OCI-LY1 (cell line): ENCODE data around the gene TMCC2.
A peak's percentile ranks its signal among the peaks of the same experiment; 100 is the strongest.

ENCODE experiments used
- H2AFZ ChIP-seq: fragments of 200-600 bp; sonication (generic), shearing (Covaris generic); 2 replicates; pipeline ENCODE4 v1.6.0; 2014; ENCODE audit warnings: antibody characterized with exemption, mild to moderate bottlenecking, low read length
- H3F3A ChIP-seq: fragments of 200-600 bp; sonication (generic), shearing (Covaris generic); 2 replicates; pipeline ENCODE4 v1.6.0; 2014; ENCODE audit warnings: mild to moderate bottlenecking, antibody characterized with exemption, low read length, moderate library complexity; ENCODE audit not compliant: insufficient read depth
- H3K27ac ChIP-seq: fragments of 200-600 bp; sonication (generic); 2 replicates; pipeline ENCODE4 v1.5.1; 2014; ENCODE audit warnings: low read length, mixed run types, mild to moderate bottlenecking, low read depth; ENCODE audit not compliant: poor library complexity, severe bottlenecking
- H3K27me3 ChIP-seq: fragments of 200-600 bp; sonication (generic); 2 replicates; pipeline ENCODE4 v1.6.0; 2014; ENCODE audit warnings: antibody characterized with exemption, mild to moderate bottlenecking, low read length, moderate library complexity; ENCODE audit not compliant: insufficient read depth
- H3K36me3 ChIP-seq: fragments of 200-600 bp; sonication (generic); 2 replicates; pipeline ENCODE4 v1.6.1; 2014; ENCODE audit warnings: mild to moderate bottlenecking, antibody characterized with exemption, low read length, moderate library complexity, mixed read lengths; ENCODE audit not compliant: insufficient read depth
- H3K4me1 ChIP-seq: fragments of 200-600 bp; sonication (generic); 2 replicates; pipeline ENCODE4 v1.5.1; 2014; ENCODE audit warnings: mild to moderate bottlenecking, low read length, moderate library complexity; ENCODE audit not compliant: insufficient read depth, severe bottlenecking
- H3K4me2 ChIP-seq: fragments of 200-600 bp; sonication (generic), shearing (Covaris generic); 2 replicates; pipeline ENCODE4 v1.6.1; 2014; ENCODE audit warnings: low read length
- H3K4me3 ChIP-seq: fragments of 200-600 bp; sonication (generic); 2 replicates; pipeline ENCODE4 v1.5.1; 2014; ENCODE audit warnings: low read length, low read depth, mild to moderate bottlenecking, mixed read lengths; ENCODE audit not compliant: poor library complexity, severe bottlenecking
- H3K79me2 ChIP-seq: fragments of 200-600 bp; shearing (Covaris generic); 2 replicates; pipeline ENCODE4 v1.6.1; 2016; ENCODE audit warnings: mixed run types, low read length, mixed read lengths; ENCODE audit not compliant: insufficient read depth
- H3K9ac ChIP-seq: fragments of 200-600 bp; sonication (generic), shearing (Covaris generic); 2 replicates; pipeline ENCODE4 v1.6.1; 2014; ENCODE audit warnings: mild to moderate bottlenecking, low read length, mixed read lengths
- H3K9me2 ChIP-seq: fragments of 200-600 bp; sonication (generic), shearing (Covaris generic); 2 replicates; pipeline ENCODE4 v1.6.1; 2014; ENCODE audit warnings: low read depth, mild to moderate bottlenecking, low read length, mixed read lengths
- H3K9me3 ChIP-seq: fragments of 200-600 bp; shearing (Covaris generic); 2 replicates; pipeline ENCODE4 v1.6.1; 2014; ENCODE audit warnings: low read length, mixed read lengths
- H4K20me1 ChIP-seq: fragments of 200-600 bp; sonication (generic), shearing (Covaris generic); 2 replicates; pipeline ENCODE4 v1.6.0; 2016; ENCODE audit warnings: mild to moderate bottlenecking, low read length; ENCODE audit not compliant: insufficient read depth
- CTCF ChIP-seq: fragments of 200-600 bp; sonication (generic), shearing (Covaris generic); IDR thresholded peaks from 2 replicates; pipeline ENCODE4 v1.5.1; 2017; ENCODE audit warnings: mild to moderate bottlenecking, antibody characterized with exemption, low read length, moderate library complexity, mixed read lengths
- EZH2 ChIP-seq: fragments of 200-600 bp; sonication (generic), shearing (Covaris generic); IDR thresholded peaks from 2 replicates; pipeline ENCODE4 v1.8.0; 2017; ENCODE audit warnings: borderline replicate concordance, mixed run types, mild to moderate bottlenecking, antibody characterized with exemption, low read length, moderate library complexity, mixed read lengths

Gene TMCC2

GRCh38 chr1:205316161-205316566, 88.4 kb downstream of the TMCC2 start:
- Histone ChIP-seq H3K9me2 (no peaks in the 10 kb centered on the region), H2AFZ (no peak overlapping the region), H3K9me3 (no peaks in the 10 kb centered on the region), H3K4me1 (peaks cover 80% of the 10 kb centered on the region), H3K27ac (peak overlapping the region; percentile 82), H3K9ac (peak overlapping the region; percentile 20; the same call in 1 of the 2 replicates), H3K36me3 (peaks cover 46% of the 10 kb centered on the region), H3K27me3 (no peaks in the 10 kb centered on the region), H3K4me2 (peak overlapping the region; percentile 68), H3K4me3 (peak overlapping the region; percentile 95), H3F3A (no peaks in the 10 kb centered on the region), H3K79me2 (peaks cover 91% of the 10 kb centered on the region), H4K20me1 (no peaks in the 10 kb centered on the region)
- TF ChIP-seq EZH2 (no peak), CTCF (no peak)

- Histone ChIP-seq H3K27ac (peak overlapping the region; percentile 82), H3K79me2 (peaks cover 85% of the 10 kb centered on the region), H3K4me2 (peak overlapping the region; percentile 68), H3K9me2 (no peaks in the 10 kb centered on the region), H3F3A (no peaks in the 10 kb centered on the region), H3K27me3 (no peaks in the 10 kb centered on the region), H3K9ac (peak overlapping the region; percentile 42; the same call in 1 of the 2 replicates), H3K4me3 (peak overlapping the region; percentile 95), H3K36me3 (peaks cover 34% of the 10 kb centered on the region; the same call in 1 of the 2 replicates), H3K4me1 (peaks cover 80% of the 10 kb centered on the region), H4K20me1 (no peaks in the 10 kb centered on the region), H3K9me3 (no peaks in the 10 kb centered on the region), H2AFZ (no peak overlapping the region)
- no peak for TF ChIP-seq CTCF
- TF ChIP-seq EZH2 = no peak
Measured at GRCh38 chr1:205317311-205317917, 89.7 kb downstream of the TMCC2 start.

GRCh38 chr1:205318231-205318991, 90.7 kb downstream of the TMCC2 start:
- Histone ChIP-seq H3K9ac (peak overlapping the region; percentile 42; the same call in 1 of the 2 replicates), H3K4me1 (peaks cover 70% of the 10 kb centered on the region), H3K4me3 (peak overlapping the region; percentile 95), H3K9me3 (no peaks in the 10 kb centered on the region), H3K36me3 (peaks cover 29% of the 10 kb centered on the region; the same call in 1 of the 2 replicates), H3K79me2 (peaks cover 75% of the 10 kb centered on the region), H3K4me2 (peak overlapping the region; percentile 68), H2AFZ (no peak overlapping the region), H3F3A (no peaks in the 10 kb centered on the region), H3K27me3 (no peaks in the 10 kb centered on the region), H4K20me1 (no peaks in the 10 kb centered on the region), H3K27ac (peak overlapping the region; percentile 82), H3K9me2 (no peaks in the 10 kb centered on the region)
- TF ChIP-seq CTCF = no peak
- no peak for TF ChIP-seq EZH2
